GM20431 (cell line): Measurements from ENCODE around the gene MYO6.

Source experiments
- in situ Hi-C: fragments of 300-500 bp; cut with MseI, MboI; formaldehyde crosslinking; loops from one replicate; pipeline ENCODE4 v1.15.0; 2020; ENCODE audit warnings: low sequenced_read_pairs; ENCODE audit not compliant: unreplicated experiment

MYO6 gene

DNA sequence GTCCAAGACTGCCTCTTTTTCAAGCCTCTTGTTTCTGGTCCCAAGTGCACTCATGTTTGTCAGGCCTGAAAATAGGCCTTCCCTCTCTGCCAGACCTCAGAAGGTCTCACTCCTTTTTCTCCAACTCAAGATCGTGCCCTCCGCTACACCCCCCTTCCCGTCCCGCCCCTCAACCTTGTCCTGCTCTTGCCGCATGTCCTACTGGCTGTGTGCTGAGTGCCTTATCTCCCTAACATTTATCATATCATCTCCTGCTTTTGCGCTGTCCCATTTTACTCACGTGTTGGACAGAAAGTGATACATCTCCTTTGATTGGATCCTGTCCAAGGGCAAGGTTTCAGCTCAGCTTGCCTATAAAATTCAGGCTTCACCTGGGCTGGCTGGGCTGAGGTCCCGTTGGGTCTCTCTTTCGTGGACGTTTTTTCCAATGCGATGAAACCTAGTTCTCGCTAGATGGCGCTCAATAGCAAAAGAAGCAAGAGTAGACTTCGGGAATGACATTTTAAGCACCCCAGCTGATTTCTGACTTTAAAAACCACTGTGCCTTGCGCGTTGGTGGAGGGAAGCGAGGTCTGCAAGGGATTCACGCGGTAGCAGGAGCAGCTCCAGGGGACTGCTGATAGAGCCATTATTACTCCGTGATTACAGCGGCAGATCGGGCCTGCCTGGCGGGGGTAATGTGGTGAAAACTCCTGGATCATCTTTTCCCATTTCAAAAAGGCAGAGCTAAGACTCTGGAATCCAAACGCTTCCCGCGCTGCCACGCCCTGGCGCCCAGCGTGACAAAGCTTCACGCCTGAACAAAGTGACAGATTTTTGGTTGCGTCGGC, 185.8 kb downstream of the MYO6 start:
- in situ Hi-C loops: no loop called here

GRCh38 chr6:75935473-75935793, 186.4 kb downstream of the MYO6 start:
- in situ Hi-C loops: no loop called here

GRCh38 chr6:75936682-75937081, 187.6 kb downstream of the MYO6 start:
- in situ Hi-C loops: no loop called here

DNA sequence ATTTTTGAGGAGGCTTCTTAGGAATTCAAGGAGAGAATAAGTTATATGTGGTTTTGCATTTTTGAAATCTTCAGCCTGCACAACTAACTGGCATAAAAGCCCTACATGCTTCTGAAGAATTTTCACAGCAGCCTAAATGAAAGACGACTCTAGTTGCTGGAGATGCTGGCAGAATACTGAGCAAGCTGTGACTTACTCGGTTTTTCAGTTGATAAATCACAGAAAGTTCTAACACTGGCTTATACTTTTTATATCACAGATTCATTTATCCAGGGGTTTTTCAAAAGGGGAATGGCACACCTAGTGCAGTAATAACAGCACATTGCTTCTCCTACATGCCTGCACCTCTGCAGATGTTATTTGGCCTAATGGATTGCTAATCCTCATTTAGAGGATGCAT, 188.8 kb downstream of the MYO6 start:
- in situ Hi-C loops: no loop called here

DNA sequence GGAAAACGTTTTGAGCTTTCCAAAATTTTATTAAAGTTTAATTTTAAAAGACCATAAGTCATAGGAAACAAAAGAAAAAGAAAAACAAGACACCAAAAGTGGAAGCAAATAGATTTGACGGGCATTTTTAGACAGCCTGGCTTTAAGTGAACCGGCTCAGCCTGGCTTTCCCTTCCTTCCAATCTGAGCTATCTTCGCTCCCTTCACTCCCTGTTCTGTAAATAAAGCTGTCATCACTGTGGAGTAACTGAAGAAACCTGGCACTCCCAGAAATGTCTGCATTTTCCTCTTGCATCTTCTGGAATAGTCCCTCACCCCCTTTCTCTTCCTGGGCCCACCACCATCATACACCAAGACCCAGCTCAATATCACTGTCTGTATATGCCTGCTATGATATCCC, 191.5 kb downstream of the MYO6 start:
- in situ Hi-C loops: no loop called here

GRCh38 chr6:75941509-75941908, 192.5 kb downstream of the MYO6 start:
- in situ Hi-C loops: no loop called here

- in situ Hi-C loops: no loop called here
These were observed 194.3 kb downstream of the MYO6 start for GRCh38 chr6:75943381-75943780.

DNA sequence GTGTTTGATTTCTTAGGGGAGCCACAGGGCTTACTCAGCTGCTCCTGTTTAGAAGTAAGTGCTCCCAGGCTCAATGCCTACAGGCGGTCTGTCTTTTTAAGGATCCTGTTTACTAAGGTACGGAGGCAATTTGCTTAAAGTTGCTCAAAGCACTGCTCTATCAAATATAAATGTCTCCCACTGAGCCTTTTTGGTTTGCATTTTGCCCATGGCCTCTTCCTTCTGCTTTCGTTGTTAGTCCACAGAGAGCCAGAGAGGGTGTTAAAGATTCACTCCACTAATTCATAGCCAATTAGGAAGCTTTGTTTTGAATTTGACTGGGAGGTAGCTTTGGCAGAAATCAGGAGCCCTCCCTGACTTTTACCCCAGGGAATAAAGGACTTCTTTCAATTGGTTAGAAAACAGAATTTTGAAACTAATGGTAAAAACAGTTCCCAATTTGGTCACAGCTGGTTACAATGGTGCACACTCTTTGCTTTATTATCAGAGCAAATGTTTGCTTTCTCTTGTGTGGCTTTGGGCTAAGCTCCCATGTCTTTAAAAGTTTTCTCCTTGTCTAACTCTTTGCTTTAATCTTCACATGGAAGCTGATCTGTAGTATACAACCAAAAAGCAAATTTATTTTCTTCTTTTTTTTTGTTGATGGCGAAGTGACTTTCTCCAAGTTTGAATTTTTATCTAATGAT, 197.2 kb downstream of the MYO6 start:
- in situ Hi-C loops: no loop called here

DNA sequence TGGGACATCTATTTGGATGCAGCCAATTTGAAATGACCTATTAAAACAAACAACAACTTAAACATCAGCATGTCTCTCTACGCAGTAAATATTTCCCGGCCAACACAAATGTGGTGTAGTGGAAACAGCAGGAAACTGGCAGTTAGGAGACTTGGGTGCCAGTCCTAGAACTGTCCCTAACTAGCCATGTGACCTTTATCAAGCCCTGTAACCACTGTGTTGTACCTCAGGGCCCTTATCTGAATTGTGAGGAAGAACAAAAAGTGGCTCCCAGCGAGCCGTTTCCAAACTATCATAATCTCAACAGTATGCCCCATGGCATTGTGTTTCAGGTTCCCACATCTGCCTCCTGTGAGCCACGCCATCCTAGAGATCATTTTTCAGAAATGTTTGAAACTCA, 198.9 kb downstream of the MYO6 start:
- in situ Hi-C loops: no loop called here

GRCh38 chr6:75952128-75952527, 203.1 kb downstream of the MYO6 start:
- in situ Hi-C loops: no loop called here

GRCh38 chr6:75963569-75963968, 214.5 kb downstream of the MYO6 start:
- in situ Hi-C loops: no loop called here

GRCh38 chr6:75968143-75968542, 219.1 kb downstream of the MYO6 start:
- in situ Hi-C loops: no loop called here
